Measurements from ENCODE around the gene HOXB9. TPM values are rescaled to one million over a fixed set of nuclear protein-coding genes. Genes with fewer than 3 reads are reported as not detected.

The HOXB9 gene
- total RNA-seq, 1 experiment from 2014 or later, result 65.9 TPM

DNA sequence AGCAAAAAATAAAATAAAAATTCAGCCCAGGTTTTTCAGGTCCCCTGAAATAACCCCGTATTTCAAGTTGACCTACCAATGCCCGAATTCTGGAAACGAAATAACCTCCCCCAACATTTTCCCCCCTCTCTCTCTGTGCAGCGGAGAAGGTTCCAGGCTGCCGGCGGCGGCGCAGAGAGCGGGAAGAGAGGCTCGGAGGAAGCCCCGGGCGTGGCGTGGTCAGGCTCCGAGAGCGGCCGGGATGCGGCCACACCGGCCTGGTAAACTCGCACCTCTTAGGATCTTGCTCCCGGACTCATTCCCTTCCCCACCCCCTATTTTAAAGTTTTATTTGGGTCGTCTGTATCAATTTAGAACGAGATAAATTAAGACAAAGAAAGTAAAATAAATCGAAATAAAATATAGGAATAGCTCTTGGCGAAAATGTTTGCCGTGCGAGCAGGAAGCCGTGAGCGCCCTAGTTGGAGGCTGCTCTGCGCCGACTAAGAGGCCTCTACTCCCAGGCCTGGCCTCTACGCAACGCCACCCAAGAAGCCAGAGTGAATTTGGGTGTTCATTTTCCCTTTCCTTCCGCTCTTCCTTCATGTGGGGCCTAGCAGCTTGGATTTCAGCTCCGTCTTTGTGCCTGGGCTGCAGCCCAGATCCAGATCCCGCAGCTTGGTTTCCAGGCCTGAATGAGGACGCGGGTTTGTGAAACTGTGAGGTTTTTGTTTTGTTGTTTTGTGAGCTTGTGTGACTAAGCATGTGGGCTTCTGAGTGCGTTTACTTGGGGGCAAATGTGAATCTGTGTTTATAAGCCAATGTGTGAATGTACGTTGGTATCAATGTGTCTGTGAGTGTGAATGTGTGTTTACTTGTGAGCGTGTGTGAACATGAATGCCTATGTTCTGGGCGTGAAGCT is 19.9 kb downstream of the HOXB9 start:
- no peaks in the 10 kb centered on the region for H3K9me3 ChIP-seq (ENCODE audit: control insufficient read depth, insufficient read depth, low read depth, low read length)
- H3K36me3 ChIP-seq (ENCODE audit: control insufficient read depth, insufficient read depth, low read length), result peaks cover 2% of the 10 kb centered on the region
- CTCF ChIA-PET, result no interaction called here
- H3K4me1 ChIP-seq (ENCODE audit: control insufficient read depth, insufficient read depth, low read length), result peaks cover 56% of the 10 kb centered on the region
- H3K4me3 ChIP-seq (ENCODE audit: low read depth in 2 of 2, low read length in 2 of 2), result peak overlapping the region; percentile 70 to 99
- in situ Hi-C loops (cut with HindIII; ENCODE audit: low pct_unique_long_range_greater_than_20kb, low sequenced_read_pairs) (no loop called here), intact Hi-C loops (cut with micrococcal nuclease; ENCODE audit: unreplicated experiment) (loop anchor here (5.0 kb wide), 1 partner anchor 941 kb away; no protein-coding TSS in a partner anchor)
- H3K27me3 ChIP-seq (ENCODE audit: control insufficient read depth, insufficient read depth, low read length), result no peaks in the 10 kb centered on the region
- H3K27ac ChIP-seq (ENCODE audit: low read length), result peak overlapping the region; percentile 99
- BruUV-seq (replicated peaks), result no TSS peak
- DNase-seq (ENCODE audit: low read depth, low spot score) (no peak), ATAC-seq (no peak)
- TF ChIP-seq, protein P1, sequence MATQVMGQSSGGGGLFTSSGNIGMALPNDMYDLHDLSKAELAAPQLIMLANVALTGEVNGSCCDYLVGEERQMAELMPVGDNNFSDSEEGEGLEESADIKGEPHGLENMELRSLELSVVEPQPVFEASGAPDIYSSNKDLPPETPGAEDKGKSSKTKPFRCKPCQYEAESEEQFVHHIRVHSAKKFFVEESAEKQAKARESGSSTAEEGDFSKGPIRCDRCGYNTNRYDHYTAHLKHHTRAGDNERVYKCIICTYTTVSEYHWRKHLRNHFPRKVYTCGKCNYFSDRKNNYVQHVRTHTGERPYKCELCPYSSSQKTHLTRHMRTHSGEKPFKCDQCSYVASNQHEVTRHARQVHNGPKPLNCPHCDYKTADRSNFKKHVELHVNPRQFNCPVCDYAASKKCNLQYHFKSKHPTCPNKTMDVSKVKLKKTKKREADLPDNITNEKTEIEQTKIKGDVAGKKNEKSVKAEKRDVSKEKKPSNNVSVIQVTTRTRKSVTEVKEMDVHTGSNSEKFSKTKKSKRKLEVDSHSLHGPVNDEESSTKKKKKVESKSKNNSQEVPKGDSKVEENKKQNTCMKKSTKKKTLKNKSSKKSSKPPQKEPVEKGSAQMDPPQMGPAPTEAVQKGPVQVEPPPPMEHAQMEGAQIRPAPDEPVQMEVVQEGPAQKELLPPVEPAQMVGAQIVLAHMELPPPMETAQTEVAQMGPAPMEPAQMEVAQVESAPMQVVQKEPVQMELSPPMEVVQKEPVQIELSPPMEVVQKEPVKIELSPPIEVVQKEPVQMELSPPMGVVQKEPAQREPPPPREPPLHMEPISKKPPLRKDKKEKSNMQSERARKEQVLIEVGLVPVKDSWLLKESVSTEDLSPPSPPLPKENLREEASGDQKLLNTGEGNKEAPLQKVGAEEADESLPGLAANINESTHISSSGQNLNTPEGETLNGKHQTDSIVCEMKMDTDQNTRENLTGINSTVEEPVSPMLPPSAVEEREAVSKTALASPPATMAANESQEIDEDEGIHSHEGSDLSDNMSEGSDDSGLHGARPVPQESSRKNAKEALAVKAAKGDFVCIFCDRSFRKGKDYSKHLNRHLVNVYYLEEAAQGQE (IDR thresholded peaks at IDR 0.05; ENCODE audit: insufficient read depth in 1 of 2, low read depth in 2 of 2, low read length in 1 of 2), result no peak
- TF ChIP-seq SIN3A (IDR thresholded peaks at IDR 0.05; ENCODE audit: borderline replicate concordance, insufficient read depth, low read depth, low read length), result 0 out of 2 replicates have a peak, but pooled peaks have one; percentile 32
- POLR2A ChIA-PET, result interaction anchor here (0.5 to 2.8 kb wide), 6 partner anchors 9 to 650 kb away, joined by 3 to 8 read pairs (median 4); partner anchors contain the start of gene HOXB8

DNA sequence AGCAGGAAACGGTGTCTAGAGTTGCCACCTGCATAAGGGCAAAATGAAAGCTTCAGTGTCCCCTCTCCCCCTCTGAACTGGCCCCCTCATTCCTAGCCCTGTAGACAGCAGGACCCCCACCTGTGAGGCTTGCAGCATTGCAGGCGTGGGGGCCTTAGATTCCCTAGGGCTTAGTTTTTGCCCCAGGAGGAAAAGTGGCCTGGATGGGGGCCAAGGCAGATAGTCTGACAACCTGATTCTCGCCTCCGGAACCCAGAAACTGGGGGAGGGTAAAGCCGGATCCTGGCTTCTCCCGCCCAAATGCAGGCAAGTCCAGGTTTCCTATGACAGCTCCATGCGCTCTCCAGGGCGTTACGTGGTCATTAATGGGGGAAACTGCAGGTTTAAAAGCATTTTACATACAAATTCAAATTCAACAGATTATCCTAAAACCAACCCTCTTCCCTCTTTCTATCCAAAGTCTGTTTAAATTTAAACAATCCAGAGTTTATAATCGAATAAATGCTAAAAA is 20.7 kb downstream of the HOXB9 start:
- Histone ChIP-seq H3K4me3 (ENCODE audit: low read depth in 2 of 2, low read length in 2 of 2) (peak overlapping the region; percentile 70 to 99), H3K27me3 (ENCODE audit: control insufficient read depth, insufficient read depth, low read length) (no peaks in the 10 kb centered on the region), H3K27ac (ENCODE audit: low read length) (peak overlapping the region; percentile 99), H3K36me3 (ENCODE audit: control insufficient read depth, insufficient read depth, low read length) (peaks cover 2% of the 10 kb centered on the region), H3K9me3 (ENCODE audit: control insufficient read depth, insufficient read depth, low read depth, low read length) (no peaks in the 10 kb centered on the region), H3K4me1 (ENCODE audit: control insufficient read depth, insufficient read depth, low read length) (peaks cover 53% of the 10 kb centered on the region)
- TF ChIP-seq POLR2AphosphoS5 (IDR thresholded peaks at IDR 0.05; ENCODE audit: low read depth, low read length) (no peak), SIN3A (IDR thresholded peaks at IDR 0.05; ENCODE audit: borderline replicate concordance, insufficient read depth, low read depth, low read length) (peak; percentile 60; the same call in 1 of the 2 replicates)
- intact Hi-C loops (cut with micrococcal nuclease; ENCODE audit: unreplicated experiment), result loop anchor here (5.0 kb wide), 1 partner anchor 942 kb away; no protein-coding TSS in a partner anchor
- ATAC-seq (peak; percentile 17; the same call in 1 of the 2 replicates), DNase-seq (ENCODE audit: low read depth, low spot score) (no peak)
- POLR2A ChIA-PET, result interaction anchor here (0.5 to 2.8 kb wide), 3 partner anchors 10 to 447 kb away, joined by 3 to 8 read pairs (median 3); partner anchors contain the start of gene HOXB8
- no TSS peak for BruUV-seq (replicated peaks)
- in situ Hi-C loops (cut with HindIII; ENCODE audit: low pct_unique_long_range_greater_than_20kb, low sequenced_read_pairs), result no loop called here
- CTCF ChIA-PET, result no interaction called here

DNA sequence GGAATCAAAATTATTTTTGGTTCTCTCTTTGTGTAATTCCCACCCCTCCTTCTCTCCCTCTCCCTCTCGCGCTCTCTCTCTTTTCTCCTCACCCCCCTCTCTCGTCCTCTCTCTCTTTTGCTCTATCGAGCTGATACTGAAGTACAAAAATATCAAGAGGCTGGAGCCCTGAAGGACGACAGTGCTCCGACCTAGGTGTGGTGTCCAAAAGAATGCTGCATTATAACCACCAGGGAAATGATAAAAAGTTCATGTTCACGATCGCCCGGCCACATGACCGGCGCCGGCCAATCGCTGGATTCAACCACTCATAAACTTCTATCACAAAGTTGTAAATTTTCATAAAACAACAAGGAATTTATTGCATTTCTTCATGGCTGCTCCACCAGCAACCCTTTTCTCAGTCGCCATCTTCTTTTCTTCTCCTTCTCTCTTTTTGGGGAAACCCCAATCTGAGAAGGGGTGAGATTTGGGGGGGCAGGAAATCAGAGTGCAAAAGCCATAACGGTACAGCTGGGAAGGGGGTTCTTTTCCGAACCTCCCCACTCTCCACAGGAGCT is 21.3 kb downstream of the HOXB9 start, which contains the start of gene HOXB6:
HOXB6 (minus strand) TSS at position 217 of the 560 bp plus-strand sequence. CDS start 6,836 bp downstream, outside the sequence.
- TF ChIP-seq, protein P1 (IDR thresholded peaks at IDR 0.05; ENCODE audit: insufficient read depth in 1 of 2, low read depth in 2 of 2, low read length in 1 of 2), result no peak; a peak in 1 of 4 replicates
- TF ChIP-seq, protein P2, sequence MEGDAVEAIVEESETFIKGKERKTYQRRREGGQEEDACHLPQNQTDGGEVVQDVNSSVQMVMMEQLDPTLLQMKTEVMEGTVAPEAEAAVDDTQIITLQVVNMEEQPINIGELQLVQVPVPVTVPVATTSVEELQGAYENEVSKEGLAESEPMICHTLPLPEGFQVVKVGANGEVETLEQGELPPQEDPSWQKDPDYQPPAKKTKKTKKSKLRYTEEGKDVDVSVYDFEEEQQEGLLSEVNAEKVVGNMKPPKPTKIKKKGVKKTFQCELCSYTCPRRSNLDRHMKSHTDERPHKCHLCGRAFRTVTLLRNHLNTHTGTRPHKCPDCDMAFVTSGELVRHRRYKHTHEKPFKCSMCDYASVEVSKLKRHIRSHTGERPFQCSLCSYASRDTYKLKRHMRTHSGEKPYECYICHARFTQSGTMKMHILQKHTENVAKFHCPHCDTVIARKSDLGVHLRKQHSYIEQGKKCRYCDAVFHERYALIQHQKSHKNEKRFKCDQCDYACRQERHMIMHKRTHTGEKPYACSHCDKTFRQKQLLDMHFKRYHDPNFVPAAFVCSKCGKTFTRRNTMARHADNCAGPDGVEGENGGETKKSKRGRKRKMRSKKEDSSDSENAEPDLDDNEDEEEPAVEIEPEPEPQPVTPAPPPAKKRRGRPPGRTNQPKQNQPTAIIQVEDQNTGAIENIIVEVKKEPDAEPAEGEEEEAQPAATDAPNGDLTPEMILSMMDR (IDR thresholded peaks at IDR 0.05), result no peak
- TF ChIP-seq TCF7L2 (IDR thresholded peaks at IDR 0.05; ENCODE audit: low read depth, low read length) (peak; percentile 59), SIN3A (IDR thresholded peaks at IDR 0.05; ENCODE audit: borderline replicate concordance, insufficient read depth, low read depth, low read length) (0 out of 2 replicates have a peak, but pooled peaks have one; percentile 79), POLR2AphosphoS5 (IDR thresholded peaks at IDR 0.05; ENCODE audit: low read depth, low read length) (peak; percentile 96)
- intact Hi-C loops (cut with micrococcal nuclease; ENCODE audit: unreplicated experiment) (loop anchor here (5.0 kb wide), 1 partner anchor 942 kb away; no protein-coding TSS in a partner anchor), in situ Hi-C loops (cut with HindIII; ENCODE audit: low pct_unique_long_range_greater_than_20kb, low sequenced_read_pairs) (no loop called here)
- Histone ChIP-seq H3K27ac (ENCODE audit: low read length) (peak within 1 kb of the TSS; percentile 99), H3K4me1 (ENCODE audit: control insufficient read depth, insufficient read depth, low read length) (peaks cover 57% of the 10 kb centered on the region), H3K4me3 (ENCODE audit: low read depth in 2 of 2, low read length in 2 of 2) (peak within 1 kb of the TSS; percentile 70 to 99), H3K9me3 (ENCODE audit: control insufficient read depth, insufficient read depth, low read depth, low read length) (no peaks in the 10 kb centered on the region), H3K36me3 (ENCODE audit: control insufficient read depth, insufficient read depth, low read length) (peaks cover 2% of the 10 kb centered on the region), H3K27me3 (ENCODE audit: control insufficient read depth, insufficient read depth, low read length) (no peaks in the 10 kb centered on the region)
- ChIA-PET CTCF (interaction anchor here (1.0 to 1.2 kb wide), 2 partner anchors 13 to 58 kb away, joined by 4 to 7 read pairs; no protein-coding TSS in a partner anchor), POLR2A (interaction anchor here (0.5 to 2.8 kb wide), 5 partner anchors 9 to 586 kb away, joined by 3 to 18 read pairs (median 11); partner anchors contain the start of gene HOXB8)
- ATAC-seq (peak; percentile 15), DNase-seq (ENCODE audit: low read depth, low spot score) (no peak)
- no TSS peak for BruUV-seq (replicated peaks)

Measured in Panc1 (cell line).